Astrocyte of the spinal cord (primary cell): Measurements from ENCODE around the gene SGIP1.

Experiments used
- DNase-seq: peaks from one replicate; pipeline ENCODE4 v3.0.0; 2011; ENCODE audit warnings: low read depth, low spot score
- H3K4me3 ChIP-seq: 2 replicates; pipeline ENCODE4 v1.5.1; 2011; ENCODE audit warnings: low read depth, mild to moderate bottlenecking, low read length, moderate library complexity
- in situ Hi-C: cut with HindIII; loops from 2 replicates; pipeline ENCODE4 v1.10.0; 2017; ENCODE audit warnings: low sequenced_read_pairs
- TF ChIP-seq, protein P1 (sequence below): IDR thresholded peaks from 2 replicates; pipeline ENCODE4 v1.5.1; 2012; ENCODE audit warnings: low read depth, mild to moderate bottlenecking, low read length, inconsistent platforms

Gene SGIP1

DNA sequence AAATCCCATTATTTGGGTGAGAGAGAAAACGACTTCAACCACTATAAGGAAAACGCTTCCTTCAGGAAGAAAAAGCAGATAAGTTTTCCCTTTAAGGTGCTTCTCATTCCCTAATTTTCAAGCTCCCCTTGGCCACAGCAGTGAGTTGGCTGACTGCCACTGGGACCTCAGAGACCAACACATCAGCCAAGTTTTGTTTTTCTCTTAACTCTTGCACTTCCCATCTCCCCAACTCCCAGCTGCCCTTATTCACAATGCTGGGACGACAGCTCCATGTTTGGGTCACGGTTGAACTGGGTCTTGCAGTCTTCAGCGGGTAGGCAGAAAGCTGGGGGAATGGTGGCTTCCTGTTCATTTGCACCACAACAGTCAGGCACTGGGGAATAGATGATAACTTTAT lies 18.9 kb downstream of the SGIP1 start:
- H3K4me3 ChIP-seq = no peak overlapping the region
- DNase-seq = no peak
- TF ChIP-seq, protein P1, sequence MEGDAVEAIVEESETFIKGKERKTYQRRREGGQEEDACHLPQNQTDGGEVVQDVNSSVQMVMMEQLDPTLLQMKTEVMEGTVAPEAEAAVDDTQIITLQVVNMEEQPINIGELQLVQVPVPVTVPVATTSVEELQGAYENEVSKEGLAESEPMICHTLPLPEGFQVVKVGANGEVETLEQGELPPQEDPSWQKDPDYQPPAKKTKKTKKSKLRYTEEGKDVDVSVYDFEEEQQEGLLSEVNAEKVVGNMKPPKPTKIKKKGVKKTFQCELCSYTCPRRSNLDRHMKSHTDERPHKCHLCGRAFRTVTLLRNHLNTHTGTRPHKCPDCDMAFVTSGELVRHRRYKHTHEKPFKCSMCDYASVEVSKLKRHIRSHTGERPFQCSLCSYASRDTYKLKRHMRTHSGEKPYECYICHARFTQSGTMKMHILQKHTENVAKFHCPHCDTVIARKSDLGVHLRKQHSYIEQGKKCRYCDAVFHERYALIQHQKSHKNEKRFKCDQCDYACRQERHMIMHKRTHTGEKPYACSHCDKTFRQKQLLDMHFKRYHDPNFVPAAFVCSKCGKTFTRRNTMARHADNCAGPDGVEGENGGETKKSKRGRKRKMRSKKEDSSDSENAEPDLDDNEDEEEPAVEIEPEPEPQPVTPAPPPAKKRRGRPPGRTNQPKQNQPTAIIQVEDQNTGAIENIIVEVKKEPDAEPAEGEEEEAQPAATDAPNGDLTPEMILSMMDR = no peak
- in situ Hi-C loops = no loop called here

DNA sequence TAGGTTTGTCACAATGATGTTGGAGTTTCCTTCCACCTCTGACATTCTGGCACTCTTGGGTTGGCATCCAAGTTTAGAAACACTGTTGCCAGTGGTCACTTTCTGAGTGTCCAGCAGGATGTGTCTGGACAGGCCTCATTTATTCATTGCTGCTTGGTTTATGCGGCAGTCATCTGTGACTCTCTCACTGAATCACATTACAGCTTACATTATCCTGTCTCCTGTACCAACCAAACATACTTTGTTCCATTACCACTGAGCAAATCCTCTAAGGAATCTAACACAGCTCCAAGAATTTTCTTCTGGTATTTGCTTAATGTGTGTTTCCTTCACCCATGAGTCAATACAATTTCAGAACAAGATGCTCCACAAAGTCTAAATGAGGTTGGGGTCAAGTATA lies 19.9 kb downstream of the SGIP1 start:
- DNase-seq = peak; percentile 39
- TF ChIP-seq, protein P1 = no peak
- H3K4me3 ChIP-seq = no peak overlapping the region
- in situ Hi-C loops = no loop called here

DNA sequence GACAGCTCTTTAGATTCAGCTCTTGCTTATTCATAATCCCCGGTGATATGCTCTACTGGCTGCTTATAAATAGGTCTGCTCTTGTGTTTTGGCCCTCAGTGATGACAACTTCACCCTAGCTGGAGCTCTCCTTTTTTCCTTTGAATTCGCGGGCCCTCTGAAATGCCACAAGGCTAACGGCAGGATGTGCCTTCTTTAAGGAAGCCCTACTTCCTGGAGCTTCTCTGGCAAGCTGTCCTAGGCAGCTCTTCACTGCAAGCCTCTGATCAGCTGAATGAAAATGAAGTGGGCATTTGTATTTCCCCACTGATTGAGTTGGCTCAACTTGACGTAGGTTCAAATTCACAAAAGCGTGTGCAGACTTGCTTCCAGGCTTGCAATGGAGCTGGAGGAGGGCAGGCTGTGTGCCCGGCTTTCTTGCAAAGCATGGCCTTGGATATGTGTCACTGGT lies 22.2 kb downstream of the SGIP1 start:
- TF ChIP-seq, protein P1 = no peak
- no peak overlapping the region for H3K4me3 ChIP-seq
- DNase-seq = no peak
- in situ Hi-C loops = no loop called here

DNA sequence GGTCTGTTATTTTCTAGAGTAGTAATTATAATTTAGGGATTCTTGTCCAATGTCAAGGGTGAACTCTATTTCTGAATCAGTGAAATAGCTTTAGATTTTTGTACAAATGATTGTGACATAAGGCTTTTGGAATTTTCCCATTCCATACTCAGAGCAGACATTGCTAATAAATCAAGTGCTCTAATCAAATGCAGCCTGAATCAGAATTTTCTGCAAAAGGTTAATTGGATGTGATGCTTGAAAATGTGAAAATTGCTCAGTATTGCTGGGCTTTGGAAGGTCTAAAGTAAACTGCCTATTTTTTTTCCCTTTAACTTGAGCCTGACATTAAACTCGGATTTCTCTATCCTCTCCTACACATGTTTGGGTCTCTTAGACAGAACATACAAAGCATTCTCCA lies 23.2 kb downstream of the SGIP1 start:
- in situ Hi-C loops = no loop called here
- H3K4me3 ChIP-seq = no peak overlapping the region
- TF ChIP-seq, protein P1 = no peak
- DNase-seq = no peak

DNA sequence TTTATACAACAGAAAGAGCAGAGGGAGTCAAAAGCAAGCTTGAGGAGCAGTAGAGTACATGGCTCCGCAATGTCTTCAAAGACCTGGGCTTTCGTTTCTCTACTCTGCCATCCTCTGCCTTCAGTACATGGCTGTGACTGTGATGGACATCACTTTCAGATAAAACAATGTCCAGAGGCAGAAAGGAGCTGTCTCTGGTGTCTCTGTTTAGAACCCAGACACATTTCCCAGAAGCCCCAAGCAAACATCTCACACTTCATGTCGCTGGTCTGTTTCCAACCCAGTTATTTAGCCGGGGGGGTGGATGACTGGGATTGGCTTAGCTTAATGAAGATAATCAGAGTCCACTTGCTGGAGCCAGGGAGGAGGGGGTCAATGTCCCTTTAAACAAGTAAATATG lies 25.6 kb downstream of the SGIP1 start:
- no peak for DNase-seq
- H3K4me3 ChIP-seq = no peak overlapping the region
- in situ Hi-C loops = no loop called here
- TF ChIP-seq, protein P1 = no peak

DNA sequence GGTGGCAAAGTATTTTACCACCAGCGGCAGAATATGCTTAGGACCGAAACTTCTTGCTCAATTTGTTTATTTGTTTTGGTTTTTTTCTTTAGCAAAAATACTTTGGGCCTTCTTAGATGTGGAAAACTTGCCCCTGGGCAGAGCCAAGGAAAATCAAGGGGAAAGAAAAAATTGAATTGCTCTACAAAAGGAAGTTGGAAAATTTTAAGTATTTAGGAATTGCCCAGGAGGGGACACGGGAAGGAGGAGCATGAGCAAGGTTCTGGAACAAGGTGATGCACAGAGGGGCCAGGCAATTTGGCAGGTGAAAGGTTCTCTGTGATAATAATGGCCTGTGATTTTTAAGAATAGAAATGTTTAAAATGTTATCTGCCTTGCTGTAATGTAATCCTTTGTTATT lies 28.6 kb downstream of the SGIP1 start:
- DNase-seq = no peak
- in situ Hi-C loops = no loop called here
- no peak overlapping the region for H3K4me3 ChIP-seq
- TF ChIP-seq, protein P1 = no peak

DNA sequence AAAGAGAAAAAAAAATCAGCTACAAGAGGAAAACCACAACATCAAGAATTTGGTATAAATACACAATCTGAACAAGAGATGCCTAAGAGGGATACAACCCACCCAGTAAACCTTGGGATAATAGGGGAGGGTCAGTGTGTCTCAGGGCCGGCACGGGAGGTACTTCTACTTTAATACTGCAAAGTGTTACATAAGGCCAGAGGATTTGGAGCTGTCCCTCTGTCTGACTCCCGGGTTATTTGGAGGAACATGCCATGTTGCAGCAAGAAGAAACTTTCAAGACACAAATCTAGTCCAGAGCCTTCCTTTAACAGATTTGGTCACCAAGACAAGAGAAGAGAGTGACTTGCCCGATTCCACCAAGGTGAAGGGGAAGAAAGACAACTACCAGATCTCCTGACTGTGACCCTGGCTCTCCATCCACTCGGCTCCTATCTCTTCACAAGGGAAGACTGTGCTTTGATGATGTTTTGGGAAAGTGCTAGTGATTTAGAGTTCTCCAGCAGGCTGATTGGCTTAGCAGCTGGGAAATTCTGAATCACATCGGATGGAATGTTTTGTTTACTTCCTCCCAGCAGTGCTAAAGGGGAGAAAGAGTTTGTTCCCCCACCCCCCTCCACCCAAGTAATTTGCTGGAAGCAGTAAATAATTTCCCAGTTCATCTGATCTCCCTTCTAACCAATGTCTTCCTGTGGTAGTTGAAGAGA lies 29.3 kb downstream of the SGIP1 start:
- H3K4me3 ChIP-seq = no peak overlapping the region
- DNase-seq = peak; percentile 91
- TF ChIP-seq, protein P1 = no peak
- in situ Hi-C loops = no loop called here
